ENCODE results near the gene PRXL2C.

- TF ChIP-seq CTCF (IDR thresholded peaks at IDR 0.05) (peak in 2 of 3 experiments; percentile 31 to 59), POLR2AphosphoS5 (IDR thresholded peaks at IDR 0.05; ENCODE audit: insufficient read depth in 1 of 2, low read depth in 1 of 2) (peak in 1 of 2 donors; percentile 58)
Measured at GRCh38 chr9:96686638-96687335, 31.7 kb upstream of the PRXL2C start.

All from vagina (tissue), 2 donors.